ENCODE measurements around the gene VWA8.

Gene VWA8

GRCh38 chr13:41981951-41982715, 21.2 kb upstream of the VWA8 start:
- TF ChIP-seq CTCF (IDR thresholded peaks at IDR 0.05; ENCODE audit: low read depth, low read length, missing control alignments) = no peak
- no peak for DNase-seq (ENCODE audit: extremely low read depth, low read depth)
- no peak overlapping the region for H3K4me3 ChIP-seq (replicated peaks; ENCODE audit: low read depth, low read length)

- TF ChIP-seq CTCF (IDR thresholded peaks at IDR 0.05; ENCODE audit: low read depth, low read length, missing control alignments) = no peak
- no peak overlapping the region for H3K4me3 ChIP-seq (replicated peaks; ENCODE audit: low read depth, low read length)
- DNase-seq (ENCODE audit: extremely low read depth, low read depth) = no peak
These were observed 17.1 kb upstream of the VWA8 start for GRCh38 chr13:41978007-41978406.

GRCh38 chr13:41976476-41976875, 15.6 kb upstream of the VWA8 start:
- DNase-seq (ENCODE audit: extremely low read depth, low read depth) = no peak
- H3K4me3 ChIP-seq (replicated peaks; ENCODE audit: low read depth, low read length) = no peak overlapping the region
- no peak for TF ChIP-seq CTCF (IDR thresholded peaks at IDR 0.05; ENCODE audit: low read depth, low read length, missing control alignments)

- no peak for DNase-seq (ENCODE audit: extremely low read depth, low read depth)
- H3K4me3 ChIP-seq (replicated peaks; ENCODE audit: low read depth, low read length) = no peak overlapping the region
- TF ChIP-seq CTCF (IDR thresholded peaks at IDR 0.05; ENCODE audit: low read depth, low read length, missing control alignments) = no peak
These were observed 13.5 kb upstream of the VWA8 start for GRCh38 chr13:41974262-41974900.

GRCh38 chr13:41973247-41973741, 12.4 kb upstream of the VWA8 start:
- H3K4me3 ChIP-seq (replicated peaks; ENCODE audit: low read depth, low read length) = no peak overlapping the region
- no peak for TF ChIP-seq CTCF (IDR thresholded peaks at IDR 0.05; ENCODE audit: low read depth, low read length, missing control alignments)
- DNase-seq (ENCODE audit: extremely low read depth, low read depth) = no peak

- DNase-seq (ENCODE audit: extremely low read depth, low read depth) = no peak
- H3K4me3 ChIP-seq (replicated peaks; ENCODE audit: low read depth, low read length) = no peak overlapping the region
- no peak for TF ChIP-seq CTCF (IDR thresholded peaks at IDR 0.05; ENCODE audit: low read depth, low read length, missing control alignments)
These were observed 10.9 kb upstream of the VWA8 start for GRCh38 chr13:41971848-41972247.

Data from HFF-Myc (cell line).